Tibial nerve (tissue), 4 donors: ENCODE data around the gene MYO7A. TPM values are rescaled to one million over a fixed set of nuclear protein-coding genes. Genes with fewer than 3 reads are reported as not detected.

Source experiments
- DNase-seq, 2 donors: peaks; one replicate each; pipeline ENCODE4 v3.0.0-alpha.2; 2019; ENCODE audit warnings: low spot score in 2 of 2
- H3K27ac ChIP-seq, 4 donors: fragments of 200-600 bp; sonication (generic) in 3 of 4; one replicate each; pipeline ENCODE4 v1.5.1; 2017 to 2019; ENCODE audit warnings: mild to moderate bottlenecking in 1 of 4
- H3K27me3 ChIP-seq, 2 donors: fragments of 200-600 bp; sonication (generic) in 1 of 2; one replicate each; pipeline versions ENCODE4 v1.5.1 to v1.6.0; 2017 to 2019
- H3K36me3 ChIP-seq, 3 donors: fragments of 200-600 bp; sonication (generic); one replicate each; pipeline ENCODE4 v1.5.1; 2018 to 2019
- H3K4me1 ChIP-seq, 4 donors: fragments of 200-600 bp; sonication (generic) in 3 of 4; one replicate each; pipeline ENCODE4 v1.5.1; 2017 to 2019
- H3K4me3 ChIP-seq, 4 donors: fragments of 200-600 bp; sonication (generic) in 3 of 4; one replicate each; pipeline ENCODE4 v1.5.1; 2017 to 2019; ENCODE audit warnings: mild to moderate bottlenecking in 1 of 4, moderate library complexity in 1 of 4
- H3K9me3 ChIP-seq, 4 donors: fragments of 200-600 bp; sonication (generic) in 3 of 4; one replicate each; pipeline ENCODE4 v1.5.1; 2017 to 2019
- EP300 ChIP-seq, 2 donors: sonication (generic); formaldehyde crosslinking; IDR thresholded peaks; one replicate each; pipeline ENCODE4 v1.6.1; 2017; ENCODE audit warnings: antibody characterized with exemption in 2 of 2, mild to moderate bottlenecking in 1 of 2
- POLR2A ChIP-seq, 2 donors: fragments of 450-650 bp; IDR thresholded peaks; one replicate each; pipeline ENCODE4 v1.6.1; 2017; ENCODE audit warnings: antibody characterized with exemption in 2 of 2, mild to moderate bottlenecking in 2 of 2, moderate library complexity in 2 of 2
- WGBS, 2 donors: methylation state at CpG; one replicate each; pipeline ENCODE4 v1.1.5; 2018; 5-methylcytosine and 5-hydroxymethylcytosine counted together
- total RNA-seq, 4 donors: library from RNA; depleted of rRNA; stranded (reverse); fragments of >200 nt; gene quantifications; one replicate each; pipeline ENCODE4 v1.1.0, GENCODE V29; 2016
- TF ChIP-seq, protein P1 (sequence below), 5 experiments: fragments of 200-600 bp in 3 of 5; fragments of 450-650 bp in 2 of 5; sonication (generic) in 3 of 5; IDR thresholded peaks; one replicate each; pipeline ENCODE4 v1.5.1; 2016 to 2019; ENCODE audit warnings: antibody characterized with exemption in 5 of 5, mild to moderate bottlenecking in 3 of 5, moderate library complexity in 2 of 5

The MYO7A gene
- total RNA-seq, 4 donors from 2014 or later, result 12.6 to 45.0 (median 24.4) TPM

DNA sequence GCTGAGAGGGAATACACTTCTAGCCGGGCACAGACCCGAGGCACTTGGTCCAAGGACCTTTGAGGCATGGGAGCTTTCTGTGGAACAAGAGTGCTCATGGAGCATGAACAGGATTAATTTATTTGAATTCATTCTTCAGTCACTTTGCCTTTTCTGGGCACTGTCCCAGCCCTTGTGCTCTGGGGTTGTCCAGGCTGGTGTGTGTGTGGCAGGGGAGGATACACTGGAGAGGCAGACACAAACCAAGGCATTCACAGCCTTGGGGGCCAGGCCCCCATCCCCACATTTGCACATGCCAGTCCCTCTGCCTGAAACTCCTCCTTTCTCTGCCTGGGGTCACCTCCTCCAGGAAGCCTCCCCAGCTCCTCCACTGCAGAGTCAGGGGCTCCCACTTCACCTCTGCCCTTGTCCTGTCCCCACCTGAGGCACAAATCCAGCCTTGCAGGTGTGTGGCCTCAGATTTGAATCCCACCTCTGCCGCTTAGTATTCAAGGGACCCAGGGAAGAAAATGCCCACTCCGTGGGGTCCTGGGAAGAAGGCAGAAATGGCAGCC, 55.5 kb downstream of the MYO7A start:
- WGBS, 2 donors, result 67 to 76% methylated on average over 4 of the region's 4 CpGs
- DNase-seq, result no peak
- Histone ChIP-seq H3K4me3 (no peak overlapping the region), H3K4me1 (peaks cover 0 to 7% (median 0%) of the 10 kb centered on the region in 4 donors), H3K27ac (no peak overlapping the region), H3K27me3 (no peaks in the 10 kb centered on the region), H3K36me3 (peaks cover 0 to 6% (median 0%) of the 10 kb centered on the region in 3 donors), H3K9me3 (no peaks in the 10 kb centered on the region)
- TF ChIP-seq EP300 (IDR thresholded peaks at IDR 0.05), result no peak
- TF ChIP-seq, protein P1, sequence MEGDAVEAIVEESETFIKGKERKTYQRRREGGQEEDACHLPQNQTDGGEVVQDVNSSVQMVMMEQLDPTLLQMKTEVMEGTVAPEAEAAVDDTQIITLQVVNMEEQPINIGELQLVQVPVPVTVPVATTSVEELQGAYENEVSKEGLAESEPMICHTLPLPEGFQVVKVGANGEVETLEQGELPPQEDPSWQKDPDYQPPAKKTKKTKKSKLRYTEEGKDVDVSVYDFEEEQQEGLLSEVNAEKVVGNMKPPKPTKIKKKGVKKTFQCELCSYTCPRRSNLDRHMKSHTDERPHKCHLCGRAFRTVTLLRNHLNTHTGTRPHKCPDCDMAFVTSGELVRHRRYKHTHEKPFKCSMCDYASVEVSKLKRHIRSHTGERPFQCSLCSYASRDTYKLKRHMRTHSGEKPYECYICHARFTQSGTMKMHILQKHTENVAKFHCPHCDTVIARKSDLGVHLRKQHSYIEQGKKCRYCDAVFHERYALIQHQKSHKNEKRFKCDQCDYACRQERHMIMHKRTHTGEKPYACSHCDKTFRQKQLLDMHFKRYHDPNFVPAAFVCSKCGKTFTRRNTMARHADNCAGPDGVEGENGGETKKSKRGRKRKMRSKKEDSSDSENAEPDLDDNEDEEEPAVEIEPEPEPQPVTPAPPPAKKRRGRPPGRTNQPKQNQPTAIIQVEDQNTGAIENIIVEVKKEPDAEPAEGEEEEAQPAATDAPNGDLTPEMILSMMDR (IDR thresholded peaks at IDR 0.05), result no peak
- TF ChIP-seq POLR2A (IDR thresholded peaks at IDR 0.05), result no peak

DNA sequence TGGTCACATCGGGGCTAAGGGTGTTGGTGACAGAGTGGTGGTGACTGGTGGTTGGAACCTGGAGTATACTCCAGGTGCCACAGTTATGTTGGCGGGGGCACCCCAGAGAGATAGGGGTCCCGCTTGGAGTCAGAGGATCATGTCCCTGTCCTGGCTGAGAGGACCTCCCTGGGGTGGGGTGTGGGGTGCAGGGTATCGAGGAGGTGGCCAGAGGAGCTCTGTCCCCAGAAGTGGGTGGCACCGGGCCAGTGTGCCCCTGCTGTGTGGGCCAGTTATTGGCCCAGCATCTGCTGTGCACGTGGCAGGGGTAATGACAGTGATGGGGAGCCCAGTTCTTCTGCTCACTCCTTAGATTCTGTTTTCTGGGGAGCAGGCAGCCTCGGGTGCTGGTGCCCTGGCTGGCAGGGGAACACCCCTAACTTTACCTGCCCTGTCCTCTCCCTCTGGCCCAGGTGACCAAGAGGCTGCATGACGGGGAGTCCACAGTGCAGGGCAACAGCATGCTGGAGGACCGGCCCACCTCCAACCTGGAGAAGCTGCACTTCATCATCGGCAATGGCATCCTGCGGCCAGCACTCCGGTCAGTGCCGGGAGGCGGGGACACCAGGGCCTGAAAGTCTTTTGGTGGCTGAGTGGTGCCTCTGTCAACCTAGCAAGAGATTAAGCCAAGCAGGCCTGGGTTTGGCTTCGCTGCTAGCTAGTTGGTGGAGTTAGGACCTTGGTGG, 56.3 kb downstream of the MYO7A start:
- H3K27me3 ChIP-seq, result no peaks in the 10 kb centered on the region
- H3K4me1 ChIP-seq, result peaks cover 0 to 7% (median 0%) of the 10 kb centered on the region in 4 donors
- no peak for DNase-seq
- H3K27ac ChIP-seq, result no peak overlapping the region
- H3K4me3 ChIP-seq, result no peak overlapping the region
- no peak for TF ChIP-seq EP300 (IDR thresholded peaks at IDR 0.05)
- TF ChIP-seq, protein P1 (IDR thresholded peaks at IDR 0.05), result no peak
- no peak for TF ChIP-seq POLR2A (IDR thresholded peaks at IDR 0.05)
- no peaks in the 10 kb centered on the region for H3K9me3 ChIP-seq
- peaks cover 0 to 6% (median 0%) of the 10 kb centered on the region in 3 donors for H3K36me3 ChIP-seq
- 82 to 96% methylated on average over 13 to 14 of the region's 15 CpGs for WGBS, 2 donors

DNA sequence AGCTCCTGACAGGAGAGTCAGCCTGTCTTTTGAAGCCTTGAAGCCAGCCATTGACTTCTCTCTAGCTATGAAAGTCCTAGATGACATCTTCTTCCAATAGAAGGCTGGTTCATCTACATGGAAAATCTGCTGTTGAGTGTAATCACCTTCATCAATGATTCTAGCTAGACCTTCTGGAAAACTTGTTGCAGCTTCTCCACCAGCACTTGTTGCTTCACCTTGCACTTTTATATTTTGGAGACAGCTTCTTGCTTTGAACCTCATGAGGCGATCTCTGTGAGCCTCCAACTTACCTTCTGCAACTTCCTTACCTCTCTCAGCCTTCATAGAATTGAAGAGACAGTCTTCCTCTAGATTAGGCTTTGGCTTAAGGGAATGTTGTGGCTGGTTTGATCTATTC, 58.3 kb downstream of the MYO7A start:
- Histone ChIP-seq H3K27me3 (no peaks in the 10 kb centered on the region), H3K4me1 (peaks cover 0 to 7% (median 0%) of the 10 kb centered on the region in 4 donors), H3K9me3 (no peaks in the 10 kb centered on the region), H3K4me3 (no peak overlapping the region), H3K36me3 (peaks cover 0 to 6% (median 0%) of the 10 kb centered on the region in 3 donors), H3K27ac (no peak overlapping the region)
- 94 to 96% methylated on average over 1 of the region's 1 CpG for WGBS, 2 donors
- TF ChIP-seq EP300 (IDR thresholded peaks at IDR 0.05) (no peak), POLR2A (IDR thresholded peaks at IDR 0.05) (no peak)
- TF ChIP-seq, protein P1 (IDR thresholded peaks at IDR 0.05), result no peak
- no peak for DNase-seq

DNA sequence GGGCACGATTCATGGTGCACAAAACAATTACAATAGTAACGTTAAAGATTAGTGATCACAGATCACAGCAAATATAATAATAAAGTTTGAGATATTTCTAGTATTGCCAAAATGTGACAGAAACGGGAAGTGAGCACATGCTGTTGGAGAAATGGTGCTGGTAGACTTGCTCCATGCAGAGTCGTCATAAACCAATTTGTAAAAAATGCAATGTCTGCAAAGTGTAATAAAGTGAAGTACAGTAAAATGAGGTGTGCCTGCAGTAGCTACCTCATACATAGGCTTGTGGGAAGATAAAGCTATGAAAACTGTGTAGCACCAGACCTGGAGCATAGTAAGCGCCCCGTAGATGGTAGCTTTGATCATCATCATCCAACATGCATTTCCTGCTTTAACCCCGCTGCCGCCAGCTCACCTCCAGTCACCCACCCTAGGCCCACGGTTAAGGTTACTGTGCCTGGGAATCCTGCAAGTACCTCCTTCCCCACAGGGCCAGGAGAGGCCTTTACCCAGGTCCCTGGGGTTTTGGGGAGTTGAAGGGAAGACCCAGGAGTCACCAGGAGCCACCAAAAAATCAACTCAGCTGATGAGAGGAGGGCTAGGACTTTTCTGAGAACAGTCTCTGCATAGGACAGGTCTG, 59.2 kb downstream of the MYO7A start:
- Histone ChIP-seq H3K27ac (no peak overlapping the region), H3K9me3 (no peaks in the 10 kb centered on the region), H3K4me3 (no peak overlapping the region), H3K27me3 (no peaks in the 10 kb centered on the region), H3K4me1 (peaks cover 0 to 7% (median 0%) of the 10 kb centered on the region in 4 donors), H3K36me3 (peaks cover 0 to 9% (median 0%) of the 10 kb centered on the region in 3 donors)
- TF ChIP-seq, protein P1 (IDR thresholded peaks at IDR 0.05), result no peak
- no peak for TF ChIP-seq POLR2A (IDR thresholded peaks at IDR 0.05)
- TF ChIP-seq EP300 (IDR thresholded peaks at IDR 0.05), result no peak
- no peak for DNase-seq
- WGBS, 2 donors, result 89 to 91% methylated on average over 9 of the region's 9 CpGs
